ENCODE measurements around the gene PIK3C2G.
A peak's percentile ranks its signal among the peaks of the same experiment; 100 is the strongest.

PIK3C2G gene

DNA sequence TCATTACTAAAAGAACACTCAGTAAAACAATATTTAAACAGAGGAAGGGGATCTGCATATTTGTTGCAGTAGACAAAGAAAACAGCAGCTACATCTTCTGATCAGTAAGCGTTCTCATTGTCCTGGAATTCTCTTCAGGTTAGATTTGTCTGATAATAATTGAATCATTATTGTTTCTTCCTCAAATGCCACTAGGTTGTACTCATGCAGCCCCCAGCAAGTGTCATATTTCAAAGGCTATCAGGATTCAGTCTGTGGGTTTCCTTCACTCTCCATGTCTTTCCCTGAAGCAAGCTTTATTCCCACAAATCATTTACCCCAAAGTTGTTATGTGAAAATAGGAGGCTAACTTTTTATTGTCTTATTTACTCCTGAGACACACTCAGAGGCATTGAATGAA, 14.7 kb downstream of the PIK3C2G start:
- DNase-seq (ENCODE audit: low spot score) = no peak

DNA sequence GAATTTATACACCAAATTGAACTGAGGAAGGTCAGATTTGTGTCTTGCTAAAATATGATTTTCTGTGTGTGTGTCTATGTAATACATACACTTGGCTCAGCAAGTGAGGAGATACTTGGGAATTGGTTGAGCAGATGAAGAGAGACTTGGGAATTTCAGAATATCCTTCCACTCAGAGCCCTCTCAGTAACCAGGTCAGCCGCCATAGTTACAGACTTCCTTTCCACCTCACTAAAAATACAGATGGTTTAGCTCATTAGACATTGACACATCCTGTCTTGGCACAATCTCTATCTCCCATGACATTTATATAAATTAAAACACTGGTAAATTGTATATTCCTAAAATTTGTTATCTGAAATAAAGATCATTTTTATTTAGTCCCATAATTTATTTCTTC, 15.9 kb downstream of the PIK3C2G start:
- no peak for DNase-seq (ENCODE audit: low spot score)

DNA sequence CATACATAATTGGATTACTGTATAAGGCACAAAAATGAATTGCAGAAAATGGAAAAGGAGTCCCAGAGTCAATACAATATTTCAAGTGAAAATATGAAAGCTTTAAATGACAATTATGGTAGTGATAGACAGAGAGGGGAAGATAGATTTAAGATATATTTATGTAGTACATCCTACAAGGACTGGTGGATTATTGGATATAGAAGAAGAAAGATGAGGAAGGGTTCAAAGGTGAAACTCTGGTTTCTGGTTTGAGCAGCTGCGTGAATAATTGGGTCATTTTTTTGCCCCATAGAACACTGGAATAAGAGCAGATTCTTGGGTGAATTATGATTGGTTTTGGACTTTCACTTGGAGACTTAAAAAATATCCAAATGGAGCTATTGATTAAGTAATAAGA, 19.4 kb downstream of the PIK3C2G start:
- no peak for DNase-seq (ENCODE audit: low spot score)

DNA sequence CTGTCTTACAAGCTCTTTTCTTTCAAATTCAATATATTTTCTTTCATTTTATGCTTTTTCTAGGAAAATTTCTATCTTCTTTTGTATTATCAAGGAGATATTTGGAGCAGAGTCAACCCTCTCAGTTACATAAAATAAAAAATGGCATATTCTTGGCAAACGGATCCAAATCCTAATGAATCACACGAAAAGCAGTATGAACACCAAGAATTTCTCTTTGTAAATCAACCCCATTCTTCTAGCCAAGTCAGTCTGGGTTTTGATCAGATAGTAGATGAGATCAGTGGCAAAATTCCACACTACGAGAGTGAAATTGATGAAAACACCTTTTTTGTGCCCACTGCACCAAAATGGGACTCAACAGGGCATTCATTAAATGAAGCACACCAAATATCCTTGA, 20.6 kb downstream of the PIK3C2G start:
- no peak for DNase-seq (ENCODE audit: low spot score)

DNA sequence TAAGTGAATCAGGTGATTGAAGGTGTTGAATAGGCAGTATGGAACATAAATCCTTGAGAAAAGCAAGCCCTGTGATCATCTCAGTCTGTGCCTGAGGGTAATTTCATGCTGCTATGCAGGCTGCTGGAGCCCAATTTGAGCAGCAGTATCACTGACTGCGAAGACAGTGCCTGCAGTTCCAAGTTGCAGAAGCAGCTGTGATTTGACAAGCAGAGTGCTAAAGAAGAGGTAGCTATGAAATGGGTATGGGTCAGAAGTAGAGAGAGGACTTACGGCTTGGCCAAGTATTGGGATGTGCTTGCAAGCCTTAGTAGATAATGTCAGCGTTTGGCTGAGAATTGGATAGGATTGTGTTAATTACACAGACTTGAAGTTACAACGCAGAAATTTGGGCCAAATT, 22.5 kb downstream of the PIK3C2G start:
- DNase-seq (ENCODE audit: low spot score) = no peak

DNA sequence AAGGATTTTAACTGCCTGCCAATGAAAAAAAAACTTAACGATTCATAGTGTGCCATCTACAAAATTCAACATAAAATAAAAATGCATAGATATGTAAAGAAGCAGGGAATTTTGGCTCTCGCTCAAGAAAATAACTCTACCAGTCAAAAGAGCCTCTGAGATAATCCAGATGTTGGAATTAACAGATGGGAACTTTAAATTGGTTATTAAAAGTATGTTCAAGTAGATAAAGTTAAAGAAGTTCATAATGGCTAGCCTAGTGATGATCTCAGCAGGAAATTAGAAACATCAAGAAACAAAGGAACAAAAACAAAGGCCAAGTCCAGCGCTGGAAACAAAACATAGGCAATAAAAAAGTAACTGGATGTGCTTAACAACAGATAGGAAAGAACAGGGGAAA, 23.1 kb downstream of the PIK3C2G start:
- DNase-seq (ENCODE audit: low spot score) = no peak

DNA sequence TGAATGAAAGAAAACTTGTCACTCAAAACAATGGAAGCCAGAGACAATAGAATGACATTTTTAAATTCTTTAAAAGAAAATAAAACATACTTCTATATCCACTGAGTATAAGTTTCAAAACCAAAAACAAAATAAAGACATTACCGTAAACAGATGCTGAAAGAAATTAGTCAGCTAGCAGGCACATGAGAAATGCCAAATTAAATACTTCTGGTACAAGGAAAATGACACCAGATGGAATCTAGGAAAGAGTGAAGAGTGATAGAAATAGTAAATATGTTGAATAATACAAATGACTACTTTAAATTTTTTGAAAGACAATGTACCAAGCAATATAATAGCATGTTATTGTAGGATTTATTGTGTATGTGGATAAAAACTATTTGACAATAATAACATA, 23.8 kb downstream of the PIK3C2G start:
- no peak for DNase-seq (ENCODE audit: low spot score)

DNA sequence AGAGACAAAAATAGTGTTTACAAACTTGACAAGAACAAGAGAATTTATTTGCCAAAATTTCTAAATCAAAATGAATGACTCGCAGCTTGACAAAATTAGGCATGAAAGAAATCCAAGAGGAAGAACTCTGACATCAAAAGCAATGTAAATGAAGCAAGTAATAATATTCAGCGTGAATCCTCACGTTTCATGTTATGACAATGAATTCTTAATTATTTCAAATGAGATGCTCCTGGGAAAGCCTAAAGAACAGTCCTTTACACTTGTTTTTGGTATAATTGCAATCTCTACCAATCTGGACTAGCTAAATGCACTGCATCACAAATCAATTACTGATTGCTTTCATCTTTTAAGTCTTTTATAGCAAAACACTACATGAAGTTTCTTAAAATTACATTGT, 29.1 kb downstream of the PIK3C2G start:
- DNase-seq (ENCODE audit: low spot score) = no peak

DNA sequence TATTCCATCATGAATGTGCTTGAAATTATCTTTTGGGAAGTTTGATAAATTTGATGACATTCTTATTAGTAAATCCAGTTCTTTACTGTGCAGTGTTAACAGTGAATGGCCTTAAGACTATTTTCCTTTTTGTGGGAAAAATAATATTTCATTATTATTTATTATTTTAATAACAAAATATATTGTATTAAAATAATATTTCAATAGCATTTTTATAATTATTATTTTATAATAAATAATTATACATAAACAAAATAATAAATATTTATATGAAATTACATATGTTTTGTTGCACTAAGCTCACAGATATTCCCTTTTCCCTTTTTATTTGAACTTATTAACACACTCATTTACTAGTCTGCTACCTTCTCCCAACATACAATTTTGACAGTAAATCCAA, 33.6 kb downstream of the PIK3C2G start:
- no peak for DNase-seq (ENCODE audit: low spot score)

DNA sequence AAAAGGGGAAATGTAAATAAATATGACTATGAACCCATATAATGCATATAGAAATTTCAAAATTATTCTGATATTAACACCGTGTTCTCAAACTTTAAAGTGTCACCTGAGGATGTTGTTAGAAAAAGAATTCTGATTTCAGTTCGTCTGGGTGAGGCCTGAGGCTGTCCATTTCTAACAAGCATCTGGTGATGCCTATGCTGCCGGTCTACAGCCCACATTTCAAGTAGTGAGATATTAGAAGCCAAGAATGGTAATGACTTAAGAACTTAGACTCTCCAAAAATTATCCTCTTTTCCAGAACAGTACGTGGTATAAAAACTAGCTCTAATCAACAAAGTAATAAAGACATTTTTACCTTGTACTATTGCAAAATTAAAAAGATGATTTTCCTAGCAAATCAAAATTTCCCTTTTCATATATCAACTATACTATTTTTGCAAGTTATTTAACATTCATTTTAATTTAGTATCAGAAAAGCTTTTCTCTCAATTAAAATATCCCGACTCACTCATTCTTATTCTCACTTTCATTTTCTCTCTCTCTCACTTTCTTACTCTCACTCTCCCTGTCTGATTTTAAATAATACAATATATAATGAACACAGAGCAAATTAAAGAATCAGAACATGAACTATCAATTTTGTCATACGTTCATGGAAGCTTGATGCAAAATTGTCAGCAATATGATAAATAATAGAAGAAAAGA, 35.0 kb downstream of the PIK3C2G start:
- no peak for DNase-seq (ENCODE audit: low spot score)

DNA sequence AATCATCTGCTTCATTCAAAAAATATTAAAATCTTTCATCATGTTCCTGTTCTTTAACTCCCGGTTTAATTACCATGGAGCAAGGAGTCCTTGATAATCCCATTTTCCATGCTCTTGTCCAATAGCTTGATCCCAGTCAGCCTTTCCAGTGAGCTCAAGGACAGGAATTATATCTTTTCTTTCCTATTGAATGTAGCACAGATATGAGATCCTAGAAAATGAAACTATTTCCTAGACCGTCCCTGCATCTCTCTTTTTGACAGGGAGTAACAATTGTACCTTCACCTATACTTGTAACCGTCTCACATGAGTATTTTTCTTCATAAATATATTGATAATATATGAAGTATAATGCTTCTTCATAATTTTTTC, 35.6 kb downstream of the PIK3C2G start:
- DNase-seq (ENCODE audit: low spot score) = no peak

DNA sequence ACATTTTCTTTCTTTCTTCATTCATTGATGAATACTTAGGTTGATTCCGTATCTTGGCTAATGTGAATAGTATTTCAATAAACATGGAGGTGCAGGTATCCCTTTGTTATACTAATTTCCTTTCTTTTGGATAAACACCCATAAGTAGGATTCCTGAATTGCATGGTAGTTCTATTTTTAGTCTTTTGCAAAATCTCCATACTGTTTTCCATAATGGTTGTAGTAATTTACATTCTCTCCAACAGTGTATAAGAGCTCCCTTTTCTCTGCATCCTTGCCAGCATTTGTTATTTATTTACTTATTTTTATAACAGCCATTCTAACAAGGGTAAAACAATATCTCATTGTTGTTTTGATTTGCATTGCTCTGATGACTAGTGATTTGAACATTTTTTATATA, 36.6 kb downstream of the PIK3C2G start:
- DNase-seq (ENCODE audit: low spot score) = no peak

DNA sequence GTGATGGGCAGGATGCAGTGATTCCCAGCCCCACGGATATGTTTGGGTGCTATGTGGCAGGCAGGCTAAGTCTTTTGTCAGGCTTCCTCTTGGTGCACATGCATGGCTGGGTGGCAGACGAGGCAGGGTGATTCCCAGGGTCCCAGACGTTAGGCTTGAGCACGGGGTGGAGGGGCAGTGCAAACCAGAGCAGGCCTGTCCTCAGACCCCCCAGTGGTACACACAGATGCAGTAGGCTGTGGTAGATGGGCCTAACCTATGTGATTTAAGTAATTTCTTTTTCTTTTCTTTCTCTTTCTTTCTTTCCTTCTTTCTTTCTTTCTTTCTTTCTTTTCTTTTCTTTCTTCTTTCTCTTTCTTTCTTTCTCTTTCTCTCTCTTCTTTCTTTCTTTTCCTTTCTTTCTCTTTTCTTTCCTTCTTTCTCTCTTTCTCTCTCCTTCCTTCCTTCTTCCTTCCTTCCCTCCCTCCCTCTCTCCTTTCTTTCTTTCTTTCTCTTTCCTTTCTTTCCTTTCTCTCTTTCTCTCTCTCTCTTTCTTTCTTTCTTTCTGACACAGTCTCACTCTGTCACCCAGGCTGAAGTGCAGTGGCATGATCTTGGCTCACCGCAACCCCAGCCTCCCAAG, 41.6 kb downstream of the PIK3C2G start:
- no peak for DNase-seq (ENCODE audit: low spot score)

DNA sequence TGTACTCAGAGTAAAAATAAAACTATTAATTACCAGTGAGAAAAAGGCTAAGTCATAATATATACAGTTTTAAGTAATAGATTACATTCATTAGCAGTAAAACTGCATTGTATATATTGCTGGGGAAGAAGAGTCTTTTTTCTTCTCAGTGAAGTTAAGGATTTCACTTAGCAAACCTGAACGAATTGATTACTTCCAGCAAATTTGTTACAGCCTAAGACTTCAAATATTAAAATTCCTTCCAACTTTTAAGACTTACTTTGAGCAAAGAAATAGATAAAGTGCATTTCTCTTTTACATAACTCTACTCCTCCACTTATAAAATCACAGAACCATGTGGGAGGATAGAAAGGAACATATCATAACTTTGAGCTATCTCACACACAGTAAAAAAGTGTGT, 43.3 kb downstream of the PIK3C2G start:
- no peak for DNase-seq (ENCODE audit: low spot score)

DNA sequence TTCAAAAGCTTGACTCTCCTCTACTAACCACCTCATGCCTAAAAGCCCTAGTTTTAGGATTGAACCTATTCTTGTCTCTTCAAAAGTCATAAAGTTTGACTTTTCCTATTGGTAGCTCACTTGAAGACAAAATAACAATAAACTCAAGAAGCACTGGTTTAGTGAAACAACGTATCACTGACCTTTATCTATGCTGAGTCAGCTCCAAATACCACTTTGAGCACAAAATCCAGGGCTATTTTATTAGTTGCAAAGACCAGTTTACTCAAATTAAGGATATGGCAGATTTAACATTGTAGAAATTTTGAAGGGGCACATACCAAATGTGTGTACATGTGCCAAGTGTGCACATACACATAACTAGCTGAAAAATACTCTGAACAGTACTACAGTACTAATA, 45.0 kb downstream of the PIK3C2G start:
- DNase-seq (ENCODE audit: low spot score) = no peak

DNA sequence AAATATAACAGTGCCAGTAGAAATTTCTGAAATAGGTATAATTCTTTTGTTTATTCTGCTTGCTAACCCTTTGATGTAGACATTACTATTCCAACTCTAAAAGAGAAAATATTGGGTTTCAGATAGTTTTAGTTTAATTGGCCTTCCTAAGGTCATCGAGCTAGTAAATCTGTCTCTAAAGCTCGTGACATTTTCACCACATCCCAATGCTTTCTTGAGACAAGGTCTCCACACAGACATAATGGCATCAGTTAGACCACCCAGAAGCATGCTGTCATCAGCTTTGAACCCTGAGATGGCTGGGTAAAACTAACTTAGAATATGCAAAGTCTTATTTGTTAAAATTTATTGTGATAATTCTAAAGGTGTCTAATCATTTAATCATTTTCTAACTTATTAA, 52.0 kb downstream of the PIK3C2G start:
- no peak for DNase-seq (ENCODE audit: low spot score)

DNA sequence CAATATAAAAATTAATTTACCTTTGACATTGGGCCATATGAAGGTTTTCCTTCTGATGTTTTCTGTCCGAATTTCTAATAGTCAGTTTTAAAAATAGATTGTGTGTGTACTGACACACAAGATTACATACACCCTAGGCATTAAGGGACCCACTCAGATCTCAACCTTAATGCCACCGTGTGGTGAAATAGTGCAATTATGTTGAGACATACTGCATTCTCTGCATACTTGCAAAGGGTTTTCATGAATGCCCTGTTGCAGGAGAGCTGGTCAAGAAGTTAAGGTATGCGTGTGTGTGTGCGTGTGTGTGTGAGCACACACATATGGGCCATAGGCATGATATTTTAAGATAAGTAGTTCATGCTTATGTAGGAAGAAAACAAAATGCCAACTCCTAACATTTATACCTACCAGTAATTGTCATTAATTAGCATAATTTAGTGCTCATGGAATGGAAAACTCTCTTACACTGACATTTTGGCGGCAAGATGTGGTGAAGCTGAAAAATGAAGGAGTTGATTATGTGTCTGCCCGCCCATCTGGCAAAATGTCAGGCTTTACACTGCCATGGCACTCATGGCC, 58.8 kb downstream of the PIK3C2G start:
- peak; percentile 15 for DNase-seq (ENCODE audit: low spot score)

DNA sequence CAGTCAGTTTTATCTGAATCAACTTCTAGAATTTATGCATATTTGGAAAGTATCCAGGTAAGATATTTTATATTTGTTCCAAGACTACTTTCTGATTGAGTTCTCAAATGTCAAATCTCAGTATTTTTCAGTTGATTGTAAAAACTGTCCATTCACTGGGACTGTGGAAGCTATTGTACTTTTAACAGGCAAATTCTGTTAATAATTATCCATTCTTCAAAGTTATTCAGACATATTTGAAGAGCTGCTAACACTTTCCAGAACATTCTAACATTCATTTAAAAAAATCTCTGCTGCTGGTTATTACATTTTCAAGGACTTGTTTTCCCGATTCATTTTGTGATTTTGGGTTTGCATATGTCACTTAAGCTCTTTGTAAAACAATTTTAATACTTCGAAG, 59.7 kb downstream of the PIK3C2G start:
- no peak for DNase-seq (ENCODE audit: low spot score)

DNA sequence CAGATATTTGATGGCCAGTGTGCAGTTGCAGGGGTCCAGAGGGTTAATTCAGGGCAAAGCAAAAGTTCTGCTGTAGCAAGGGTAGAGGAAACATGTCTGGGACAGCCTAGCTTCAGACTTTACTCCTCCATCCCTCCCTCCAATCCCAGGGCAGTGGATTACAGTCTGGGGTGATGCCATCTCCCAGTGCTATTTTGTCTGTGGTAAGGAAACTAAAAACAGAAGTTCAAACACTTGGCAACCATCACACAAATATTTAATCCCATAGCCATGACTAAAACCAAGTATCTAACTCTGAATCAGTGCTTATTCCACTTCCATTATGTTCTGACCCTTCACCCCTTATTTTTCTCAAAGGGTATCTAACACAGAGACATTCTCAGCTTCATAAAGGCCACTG, 61.8 kb downstream of the PIK3C2G start:
- DNase-seq (ENCODE audit: low spot score) = no peak

DNA sequence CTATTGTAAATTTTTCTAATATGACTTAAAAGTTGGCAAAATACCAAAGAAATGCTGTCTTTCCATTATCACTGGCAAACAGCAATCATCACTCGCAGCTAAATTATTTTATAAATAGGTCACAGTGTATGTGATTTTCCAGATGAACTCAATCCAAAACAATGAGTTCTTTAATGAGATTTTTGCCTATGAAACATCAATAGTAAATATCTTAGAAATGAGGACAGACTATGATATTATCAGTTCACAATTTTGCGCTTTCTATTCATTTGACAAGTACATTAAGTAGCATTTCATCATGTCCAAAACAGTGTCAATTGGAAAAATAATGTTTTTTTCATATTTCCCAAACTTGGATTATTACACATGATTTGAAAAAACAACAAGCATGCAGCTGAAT, 65.7 kb downstream of the PIK3C2G start:
- no peak for DNase-seq (ENCODE audit: low spot score)

DNA sequence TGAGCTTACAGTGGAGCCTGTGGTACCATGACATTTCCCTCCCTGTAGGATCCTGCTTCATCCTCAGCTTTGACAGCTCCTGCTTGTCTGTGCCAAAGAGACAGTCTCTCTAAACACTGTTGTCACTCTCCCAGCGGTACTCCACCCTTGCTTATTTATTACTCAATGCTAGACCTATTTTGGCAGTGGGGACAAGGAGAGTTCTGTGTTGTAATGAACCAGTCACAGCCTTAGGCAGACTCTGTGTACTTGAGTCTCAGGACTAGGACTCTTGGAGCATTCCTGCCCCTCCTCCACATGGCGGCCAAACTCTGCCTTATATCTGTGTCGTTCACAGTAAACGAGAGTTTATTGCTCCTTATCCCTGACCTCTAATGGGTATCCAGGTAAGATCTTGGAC, 70.9 kb downstream of the PIK3C2G start:
- DNase-seq (ENCODE audit: low spot score) = no peak

DNA sequence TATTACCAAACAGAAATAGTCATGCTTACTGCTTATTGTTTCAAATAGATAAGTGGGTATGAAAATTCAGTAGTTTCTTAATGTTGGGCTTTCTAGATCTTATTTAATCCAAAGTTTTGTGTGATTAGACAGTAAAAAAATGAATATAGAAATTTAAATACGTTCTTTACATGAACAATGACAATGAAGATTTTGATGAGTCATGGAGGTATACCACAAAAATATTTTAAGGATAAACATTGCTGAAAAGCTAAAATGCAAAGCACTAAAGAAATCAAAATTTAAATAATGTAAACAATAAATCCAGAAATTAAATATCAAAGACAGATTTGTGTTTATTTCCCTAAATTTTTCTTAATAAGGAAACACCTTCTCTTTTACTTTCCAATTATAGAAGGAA, 78.3 kb downstream of the PIK3C2G start:
- DNase-seq (ENCODE audit: low spot score) = no peak

DNA sequence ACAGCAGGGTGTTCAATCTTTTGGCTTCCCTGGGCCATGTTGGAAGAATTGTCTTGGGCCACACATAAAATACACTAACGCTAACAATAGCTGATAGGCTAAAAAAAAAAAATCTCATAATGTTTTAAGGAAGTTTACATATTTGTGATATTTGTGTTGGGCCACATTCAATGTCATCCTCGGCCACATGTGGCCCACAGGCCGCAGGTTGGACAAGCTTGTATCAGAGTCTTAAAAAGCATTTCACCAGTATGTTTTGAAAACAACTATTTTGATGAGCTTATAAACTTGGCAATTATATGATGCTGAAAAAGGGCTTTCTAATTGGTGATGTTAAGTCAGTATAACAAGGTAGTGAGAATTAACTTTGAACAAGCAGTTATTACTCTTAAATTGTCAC, 78.9 kb downstream of the PIK3C2G start:
- DNase-seq (ENCODE audit: low spot score) = no peak

DNA sequence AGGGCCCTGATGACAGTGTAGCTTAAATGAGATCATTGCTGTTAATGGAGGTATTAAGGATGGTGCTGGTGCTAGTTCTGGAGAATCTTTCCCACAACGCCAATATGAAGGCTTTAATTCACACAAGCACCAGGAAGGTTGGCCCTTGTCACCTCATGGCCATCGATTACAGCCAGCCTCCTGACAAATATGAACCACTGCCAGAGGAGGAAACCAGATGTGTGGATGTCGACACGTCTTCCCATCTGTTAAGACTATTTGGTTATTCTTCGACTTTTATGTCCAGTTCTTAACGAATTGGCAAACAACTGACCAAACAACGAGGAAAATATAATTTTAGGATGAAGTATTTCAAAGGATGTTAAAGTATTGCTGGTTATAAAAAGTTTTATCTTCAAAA, 79.5 kb downstream of the PIK3C2G start:
- no peak for DNase-seq (ENCODE audit: low spot score)
